HL-60 (cell line): ENCODE results near the gene BDP1.

Experiments
- DNase-seq, 2 experiments: peaks; one replicate each; pipeline ENCODE4 v3.0.0-alpha.2; 2010 to 2020; ENCODE audit warnings: low read depth in 1 of 2, low spot score in 1 of 2
- H3K27ac ChIP-seq: fragments of 250-450 bp; sonication (Bioruptor Pico); replicated peaks from 2 replicates; pipeline ENCODE4 v1.5.1; 2020; ENCODE audit warnings: mild to moderate bottlenecking, moderate library complexity
- H3K27me3 ChIP-seq: fragments of 250-450 bp; sonication (Bioruptor Pico); 2 replicates; pipeline ENCODE4 v1.5.1; 2021; ENCODE audit warnings: mild to moderate bottlenecking, moderate library complexity; ENCODE audit not compliant: insufficient read depth, poor library complexity, severe bottlenecking
- H3K4me3 ChIP-seq: replicated peaks from 2 replicates; pipeline ENCODE4 v1.5.1; 2011; ENCODE audit warnings: mild to moderate bottlenecking, control low read depth, low read length; ENCODE audit not compliant: insufficient read depth
- CTCF ChIP-seq: IDR thresholded peaks from one replicate; pipeline ENCODE4 v1.5.1; 2011; ENCODE audit warnings: low read length, control low read depth, inconsistent platforms; ENCODE audit not compliant: insufficient read depth
- GABPA ChIP-seq: IDR thresholded peaks from 2 replicates; pipeline ENCODE4 v1.6.1; 2012; ENCODE audit warnings: low read depth
- POLR2AphosphoS5 ChIP-seq: IDR thresholded peaks from 2 replicates; pipeline ENCODE4 v1.6.1; 2012; ENCODE audit warnings: low read depth
- REST ChIP-seq: IDR thresholded peaks from 2 replicates; pipeline ENCODE4 v1.6.1; 2012; ENCODE audit warnings: low read depth; ENCODE audit not compliant: insufficient replicate concordance
- SPI1 ChIP-seq: IDR thresholded peaks from 2 replicates; pipeline ENCODE4 v1.6.1; 2012; ENCODE audit warnings: low read depth, mild to moderate bottlenecking, borderline replicate concordance

Gene BDP1

GRCh38 chr5:71587766-71588532, 132.5 kb downstream of the BDP1 start:
- no peak for DNase-seq
- TF ChIP-seq POLR2AphosphoS5 = no peak
- no peak for TF ChIP-seq REST
- no peak for TF ChIP-seq GABPA
- TF ChIP-seq CTCF = no peak
- no peak for TF ChIP-seq SPI1

GRCh38 chr5:71588533-71588885, 133.1 kb downstream of the BDP1 start:
- Histone ChIP-seq H3K4me3 (no peak overlapping the region), H3K27me3 (no peaks in the 10 kb centered on the region), H3K27ac (no peak overlapping the region)
- TF ChIP-seq SPI1 (no peak), REST (no peak), CTCF (no peak)
- no peak for DNase-seq

More at GRCh38 chr5:71587766-71588532, 132.5 kb downstream of the BDP1 start:
- H3K27me3 ChIP-seq = no peaks in the 10 kb centered on the region
- peak overlapping the region; percentile 82 for H3K27ac ChIP-seq
- H3K4me3 ChIP-seq = peak overlapping the region; percentile 68

- TF ChIP-seq REST (no peak), CTCF (no peak), POLR2AphosphoS5 (no peak), SPI1 (no peak), GABPA (no peak)
- DNase-seq = no peak
- Histone ChIP-seq H3K27me3 (no peaks in the 10 kb centered on the region), H3K27ac (no peak overlapping the region), H3K4me3 (no peak overlapping the region)
Observed at GRCh38 chr5:71589903-71590302, 134.5 kb downstream of the BDP1 start.
